Measurements from ENCODE around the gene SPSB2.
A peak's percentile ranks its signal among the peaks of the same experiment; 100 is the strongest.
"Not testable (repeated sequence)": the region's sequence is repeated elsewhere in the genome, so short reads cannot be mapped to it uniquely, and the experiment has no call there.

The SPSB2 gene

GRCh38 chr12:6899837-6900519, 26.9 kb upstream of the SPSB2 start:
- peak; percentile 84 to 88 for DNase-seq

- no peak for DNase-seq
Measured at GRCh38 chr12:6899427-6899826, 26.3 kb upstream of the SPSB2 start.

GRCh38 chr12:6896846-6897435, 23.8 kb upstream of the SPSB2 start:
- DNase-seq, result no peak

- peak; percentile 58 to 70 for DNase-seq
Measured at GRCh38 chr12:6894321-6894720, 21.2 kb upstream of the SPSB2 start.

- DNase-seq, result not testable (repeated sequence)
Measured at GRCh38 chr12:6892683-6893082, 19.6 kb upstream of the SPSB2 start.

- no peak for DNase-seq
Measured at GRCh38 chr12:6891646-6892001, 18.5 kb upstream of the SPSB2 start.

- DNase-seq, result peak; percentile 98
Measured at GRCh38 chr12:6890789-6891645, 17.9 kb upstream of the SPSB2 start.

- not testable (repeated sequence) for DNase-seq
Measured at GRCh38 chr12:6889775-6890573, 16.9 kb upstream of the SPSB2 start.

GRCh38 chr12:6888794-6889193, 15.7 kb upstream of the SPSB2 start:
- DNase-seq, result not testable (repeated sequence)

- no peak for DNase-seq
Measured at GRCh38 chr12:6888360-6888759, 15.3 kb upstream of the SPSB2 start.

- DNase-seq, result peak; percentile 79 to 80
Measured at GRCh38 chr12:6887460-6887859, 14.4 kb upstream of the SPSB2 start.

- not testable (repeated sequence) for DNase-seq
Measured at GRCh38 chr12:6886206-6886999, 13.3 kb upstream of the SPSB2 start.

GRCh38 chr12:6884539-6884938, 11.4 kb upstream of the SPSB2 start:
- no peak for DNase-seq

GRCh38 chr12:6883683-6884082, 10.6 kb upstream of the SPSB2 start:
- DNase-seq, result no peak

- no peak for DNase-seq
Measured at GRCh38 chr12:6883252-6883651, 10.1 kb upstream of the SPSB2 start.

GRCh38 chr12:6879824-6880223, 6.7 kb upstream of the SPSB2 start:
- peak in 1 of 2 donors; percentile 12 for DNase-seq

- not testable (repeated sequence) for DNase-seq
Measured at GRCh38 chr12:6874015-6874368, 889 bp upstream of the SPSB2 start.

GRCh38 chr12:6872073-6873048, 742 bp downstream of the SPSB2 start:
- DNase-seq, result peak; percentile 72 to 81

- DNase-seq, result no peak
Measured at GRCh38 chr12:6871052-6871957, 1.8 kb downstream of the SPSB2 start.

- not testable (repeated sequence) for DNase-seq
Measured at GRCh38 chr12:6870304-6870703, 2.8 kb downstream of the SPSB2 start.

All from inflammatory macrophage (primary cell).